HL-60 (cell line): Measurements from ENCODE around the gene ROPN1.

Experiments
- CTCF ChIP-seq: IDR thresholded peaks from one replicate; pipeline ENCODE4 v1.5.1; 2011; ENCODE audit warnings: low read length, control low read depth, inconsistent platforms; ENCODE audit not compliant: insufficient read depth
- GABPA ChIP-seq: IDR thresholded peaks from 2 replicates; pipeline ENCODE4 v1.6.1; 2012; ENCODE audit warnings: low read depth
- POLR2AphosphoS5 ChIP-seq: IDR thresholded peaks from 2 replicates; pipeline ENCODE4 v1.6.1; 2012; ENCODE audit warnings: low read depth
- TF ChIP-seq, protein P1 (sequence below): IDR thresholded peaks from 2 replicates; pipeline ENCODE4 v1.6.1; 2012; ENCODE audit warnings: low read depth; ENCODE audit not compliant: insufficient replicate concordance

GRCh38 chr3:123935830-123936229, 56.1 kb downstream of the ROPN1 start:
- TF ChIP-seq CTCF, result no peak
- no peak for TF ChIP-seq POLR2AphosphoS5
- TF ChIP-seq, protein P1, sequence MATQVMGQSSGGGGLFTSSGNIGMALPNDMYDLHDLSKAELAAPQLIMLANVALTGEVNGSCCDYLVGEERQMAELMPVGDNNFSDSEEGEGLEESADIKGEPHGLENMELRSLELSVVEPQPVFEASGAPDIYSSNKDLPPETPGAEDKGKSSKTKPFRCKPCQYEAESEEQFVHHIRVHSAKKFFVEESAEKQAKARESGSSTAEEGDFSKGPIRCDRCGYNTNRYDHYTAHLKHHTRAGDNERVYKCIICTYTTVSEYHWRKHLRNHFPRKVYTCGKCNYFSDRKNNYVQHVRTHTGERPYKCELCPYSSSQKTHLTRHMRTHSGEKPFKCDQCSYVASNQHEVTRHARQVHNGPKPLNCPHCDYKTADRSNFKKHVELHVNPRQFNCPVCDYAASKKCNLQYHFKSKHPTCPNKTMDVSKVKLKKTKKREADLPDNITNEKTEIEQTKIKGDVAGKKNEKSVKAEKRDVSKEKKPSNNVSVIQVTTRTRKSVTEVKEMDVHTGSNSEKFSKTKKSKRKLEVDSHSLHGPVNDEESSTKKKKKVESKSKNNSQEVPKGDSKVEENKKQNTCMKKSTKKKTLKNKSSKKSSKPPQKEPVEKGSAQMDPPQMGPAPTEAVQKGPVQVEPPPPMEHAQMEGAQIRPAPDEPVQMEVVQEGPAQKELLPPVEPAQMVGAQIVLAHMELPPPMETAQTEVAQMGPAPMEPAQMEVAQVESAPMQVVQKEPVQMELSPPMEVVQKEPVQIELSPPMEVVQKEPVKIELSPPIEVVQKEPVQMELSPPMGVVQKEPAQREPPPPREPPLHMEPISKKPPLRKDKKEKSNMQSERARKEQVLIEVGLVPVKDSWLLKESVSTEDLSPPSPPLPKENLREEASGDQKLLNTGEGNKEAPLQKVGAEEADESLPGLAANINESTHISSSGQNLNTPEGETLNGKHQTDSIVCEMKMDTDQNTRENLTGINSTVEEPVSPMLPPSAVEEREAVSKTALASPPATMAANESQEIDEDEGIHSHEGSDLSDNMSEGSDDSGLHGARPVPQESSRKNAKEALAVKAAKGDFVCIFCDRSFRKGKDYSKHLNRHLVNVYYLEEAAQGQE, result no peak
- no peak for TF ChIP-seq GABPA
